ENCODE results near the gene USP16.

The USP16 gene

GRCh38 chr21:29085106-29085752 is 60.8 kb downstream of the USP16 start:
- no peak for DNase-seq

GRCh38 chr21:29091033-29091432 is 66.6 kb downstream of the USP16 start:
- no peak for DNase-seq

DNA sequence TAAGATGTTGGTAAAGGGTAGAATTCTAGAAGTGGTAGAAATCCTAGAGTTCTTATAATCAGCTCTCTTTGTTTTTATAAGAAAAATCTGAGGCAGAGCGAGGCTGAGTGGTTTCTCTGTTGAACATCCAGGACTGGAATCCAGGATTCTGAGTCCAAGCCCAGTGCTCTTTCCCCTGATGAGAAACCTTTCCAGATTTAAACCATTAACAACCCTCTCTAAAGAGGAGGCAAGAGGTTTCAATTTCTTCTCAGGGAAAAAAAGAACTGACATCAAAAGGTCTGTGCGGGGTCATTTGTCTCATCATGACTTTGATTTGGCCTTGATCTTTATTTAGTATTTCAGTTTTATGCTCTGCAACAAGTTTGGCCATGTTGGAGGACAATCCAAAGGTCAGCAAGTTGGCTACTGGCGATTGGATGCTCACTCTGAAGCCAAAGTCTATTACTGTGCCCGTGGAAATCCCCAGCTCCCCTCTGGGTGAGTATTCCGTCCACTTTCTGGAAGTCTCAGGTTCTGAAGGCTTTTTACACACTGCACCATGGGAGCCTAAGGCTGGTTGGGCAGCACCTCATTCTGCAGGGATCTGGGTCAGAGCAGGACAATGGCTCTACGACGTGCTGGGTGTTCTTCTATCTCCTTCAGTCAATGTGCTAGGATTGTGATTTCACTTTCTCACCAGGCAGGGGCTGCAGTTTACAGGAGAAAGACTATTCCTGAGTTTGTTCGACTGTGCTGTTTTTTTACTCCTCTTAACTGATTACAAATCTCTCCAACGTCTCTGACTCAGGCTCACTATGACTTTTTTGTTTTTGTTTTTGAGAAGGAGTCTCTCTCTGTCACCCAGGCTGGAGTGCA is 67.9 kb downstream of the USP16 start:
- DNase-seq: no peak

GRCh38 chr21:29096218-29097015 is 71.9 kb downstream of the USP16 start:
- no peak for DNase-seq

DNA sequence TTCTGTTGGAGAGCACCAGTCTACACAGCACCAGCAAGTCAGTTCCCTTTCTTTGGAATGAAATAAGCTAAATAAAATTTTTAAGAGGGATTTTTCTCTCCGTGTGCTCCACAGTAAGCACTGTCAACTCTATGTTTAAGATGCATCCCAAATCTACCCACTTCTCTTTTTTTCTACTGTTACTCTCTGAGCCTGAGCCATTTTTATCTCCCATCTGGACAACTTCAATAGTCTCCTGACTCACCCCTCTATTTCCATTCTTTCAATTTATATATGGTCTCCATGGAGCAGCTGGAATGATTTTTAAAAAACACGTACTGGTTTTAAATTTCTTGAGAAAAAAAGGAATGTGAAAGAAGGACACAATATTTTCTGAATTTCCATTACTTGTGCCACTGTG is 73.7 kb downstream of the USP16 start:
- DNase-seq: no peak

DNA sequence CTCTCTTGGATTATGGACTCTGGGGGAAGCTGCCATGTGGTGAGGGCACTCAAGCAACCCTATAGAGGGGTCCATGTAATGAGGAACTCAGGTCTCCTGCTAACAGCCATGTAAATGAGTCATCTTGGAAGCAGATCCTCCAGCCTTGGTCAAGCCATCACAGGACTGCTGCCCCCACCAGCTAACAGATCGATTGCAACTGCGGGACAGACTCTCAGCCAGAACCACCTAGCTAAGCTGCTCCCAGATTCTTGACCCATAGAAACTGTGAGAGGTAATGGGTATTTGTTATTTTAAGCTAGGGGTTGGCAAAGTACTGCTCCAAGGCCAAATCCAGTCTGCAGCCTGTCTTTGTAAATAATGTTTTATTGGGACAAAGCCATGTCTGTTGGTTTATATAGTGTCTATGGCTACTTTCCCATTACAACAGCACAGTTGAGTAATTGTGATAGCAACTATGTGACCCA is 78.4 kb downstream of the USP16 start:
- no peak for DNase-seq
